Esophagus mucosa (tissue), 1 donor: ENCODE data around the gene UBL4A. TPM values are rescaled to one million over a fixed set of nuclear protein-coding genes. Genes with fewer than 3 reads are reported as not detected.

Source experiments
- ATAC-seq: fragments of 200-7000 bp; cut with Tn5 transposase; one replicate; pipeline ENCODE4 v1.9.1; 2020
- total RNA-seq: library from RNA; stranded (reverse); gene quantifications from one replicate; pipeline ENCODE4 v1.2.4, GENCODE V29; 2023
- donor health status: DM: yes; HTN: yes; CAD: no.

The UBL4A gene
- total RNA-seq = 32.3 TPM

DNA sequence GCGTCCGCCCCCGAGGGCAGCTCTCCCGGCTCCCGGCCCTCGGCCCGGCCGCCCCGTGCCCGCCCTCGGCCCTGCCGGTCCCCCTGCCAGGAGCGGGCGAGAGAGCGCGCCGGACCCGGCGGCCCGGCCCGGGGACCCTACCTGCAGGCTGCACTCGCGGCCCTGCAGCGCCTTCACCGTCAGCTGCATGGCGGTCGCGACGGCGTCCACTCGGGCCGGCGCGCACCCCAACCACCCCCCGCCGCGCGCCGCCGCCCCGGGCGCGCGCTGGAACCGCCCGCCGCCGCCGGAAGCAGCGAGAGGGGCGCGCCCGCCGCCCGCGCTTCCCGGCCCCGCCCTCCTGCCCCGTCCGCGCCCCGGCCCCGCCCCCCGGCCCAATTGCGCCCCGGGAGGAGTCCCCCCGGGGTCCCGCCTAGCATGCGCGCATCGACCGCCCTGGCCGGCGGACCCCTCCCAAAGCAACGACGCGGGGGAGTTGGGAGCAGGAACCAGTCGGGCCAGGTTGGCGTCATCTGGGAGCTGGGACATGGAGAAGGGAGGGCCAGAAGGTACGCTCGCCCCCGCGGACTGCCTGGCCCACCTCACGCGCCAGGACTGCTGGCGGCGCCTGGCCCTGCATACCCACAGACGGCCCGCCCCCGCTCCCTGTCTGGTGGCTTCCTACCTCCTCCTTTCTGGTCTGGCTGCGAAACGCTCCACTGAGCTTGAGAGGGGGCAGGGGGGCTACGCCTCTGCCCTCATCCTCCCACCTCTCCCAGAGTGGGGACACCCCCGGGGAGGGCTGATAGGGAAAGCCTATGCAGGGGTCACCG lies at the start of gene UBL4A:
Gene UBL4A (minus strand): TSS at position 220 of the 812 bp plus-strand sequence. CDS start 31 bp downstream, at position 189.
- peak; percentile 35 for ATAC-seq

DNA sequence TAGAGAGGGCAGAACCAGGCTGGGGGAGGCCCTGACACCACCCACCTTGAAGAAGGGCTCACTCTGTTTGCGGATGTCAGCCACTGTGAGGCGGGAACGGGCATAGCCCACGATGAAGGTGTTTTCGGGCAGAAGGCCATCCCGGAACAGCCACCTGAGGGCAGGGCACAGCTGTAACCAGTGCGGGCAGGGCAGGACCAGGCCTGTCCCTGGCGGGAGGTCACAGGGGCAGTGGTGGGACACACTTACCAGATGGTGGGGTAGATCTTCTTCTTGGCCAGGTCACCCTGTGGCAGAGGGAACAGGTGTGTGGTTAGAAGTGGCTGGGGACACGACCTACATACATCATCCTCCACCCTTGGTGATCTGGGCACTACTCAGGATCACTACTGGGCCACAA lies 49.5 kb upstream of the UBL4A start:
- no peak for ATAC-seq

DNA sequence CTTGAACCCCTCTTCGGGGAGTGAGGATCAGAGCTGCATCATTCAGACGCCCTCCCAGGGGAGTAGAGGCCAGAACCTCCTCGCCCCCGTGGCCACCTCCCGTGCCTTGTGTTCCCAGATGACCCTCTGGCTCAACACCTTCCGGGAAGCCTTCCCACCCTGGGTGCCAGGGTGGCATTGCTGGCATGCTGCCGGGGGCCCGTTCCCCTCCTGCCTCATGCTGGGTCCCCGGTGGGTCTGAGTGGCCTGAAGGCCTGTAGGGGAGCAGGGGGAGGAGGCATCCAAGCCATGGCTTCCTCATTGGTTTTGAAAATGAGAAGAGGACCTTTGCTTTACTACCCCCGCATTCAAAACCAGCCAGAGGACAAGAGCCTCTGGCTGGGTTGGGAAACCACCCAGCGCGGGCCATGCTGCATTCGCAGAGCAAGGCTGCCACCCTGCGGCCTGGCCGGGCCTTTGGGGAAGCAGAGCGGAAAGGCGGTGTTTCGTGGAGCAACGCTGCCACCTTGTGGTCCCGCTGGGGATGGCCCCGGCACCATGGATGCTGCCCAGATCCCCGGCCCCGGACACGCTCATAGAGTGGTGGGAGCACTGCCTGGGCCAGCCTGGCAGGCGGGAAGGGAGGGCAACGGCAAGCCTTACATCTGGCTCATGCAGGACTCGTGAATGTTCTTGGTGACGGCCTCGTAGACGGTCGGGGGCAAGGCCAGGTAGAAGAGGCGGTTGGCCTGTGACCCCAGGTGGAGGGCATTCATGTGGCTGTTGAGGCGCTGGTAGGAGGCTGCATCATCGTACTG lies 48.3 kb upstream of the UBL4A start:
- ATAC-seq = peak; percentile 94

DNA sequence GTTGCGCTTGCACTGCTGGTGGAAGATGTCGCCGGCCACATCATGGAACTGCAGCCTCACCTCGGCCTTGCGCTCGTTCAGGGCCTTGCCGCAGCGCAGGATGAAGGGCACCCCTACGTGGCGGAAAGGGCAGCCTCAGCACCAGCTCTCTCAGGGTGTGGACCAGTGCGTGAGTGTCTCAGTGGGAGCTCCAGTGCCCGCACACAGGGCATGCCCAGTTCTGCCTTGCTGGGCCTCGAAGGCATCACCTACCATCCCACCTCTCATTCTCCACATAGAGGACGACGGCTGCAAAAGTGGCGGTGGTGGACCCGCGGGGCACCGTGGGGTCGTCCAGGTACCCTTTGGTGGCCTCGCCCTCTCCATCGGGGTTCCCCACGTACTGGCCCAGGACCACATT lies 46.3 kb upstream of the UBL4A start:
- no peak for ATAC-seq

- ATAC-seq = no peak
Measured at GRCh38 chrX:154531626-154532025, 45.2 kb upstream of the UBL4A start.

DNA sequence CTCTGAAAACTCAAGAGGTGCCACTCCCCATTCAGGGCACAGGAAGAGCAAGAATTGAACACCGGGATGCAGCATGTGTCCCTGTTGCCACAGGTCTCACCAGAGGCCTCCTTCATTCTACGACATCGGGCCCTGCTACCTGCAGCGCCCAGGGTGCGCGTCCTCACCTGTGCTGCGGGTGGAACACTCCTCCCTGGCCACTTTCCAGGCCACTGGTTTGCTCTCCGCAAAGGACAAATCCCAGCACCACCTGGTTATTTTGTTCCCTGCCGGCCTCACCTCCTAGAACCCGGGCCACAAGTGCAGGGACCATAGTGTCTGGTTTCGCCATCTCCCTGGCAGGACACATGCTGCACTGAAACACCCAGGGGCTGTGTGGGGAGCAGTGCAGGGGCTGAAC lies 43.9 kb upstream of the UBL4A start:
- no peak for ATAC-seq

GRCh38 chrX:154529206-154529612 lies 42.8 kb upstream of the UBL4A start:
- ATAC-seq = no peak

GRCh38 chrX:154526901-154527675 lies 40.7 kb upstream of the UBL4A start:
- peak; percentile 83 for ATAC-seq

- peak; percentile 37 for ATAC-seq
Measured at GRCh38 chrX:154525606-154526490, 39.4 kb upstream of the UBL4A start.

GRCh38 chrX:154519389-154519788 lies 33.0 kb upstream of the UBL4A start:
- no peak for ATAC-seq

DNA sequence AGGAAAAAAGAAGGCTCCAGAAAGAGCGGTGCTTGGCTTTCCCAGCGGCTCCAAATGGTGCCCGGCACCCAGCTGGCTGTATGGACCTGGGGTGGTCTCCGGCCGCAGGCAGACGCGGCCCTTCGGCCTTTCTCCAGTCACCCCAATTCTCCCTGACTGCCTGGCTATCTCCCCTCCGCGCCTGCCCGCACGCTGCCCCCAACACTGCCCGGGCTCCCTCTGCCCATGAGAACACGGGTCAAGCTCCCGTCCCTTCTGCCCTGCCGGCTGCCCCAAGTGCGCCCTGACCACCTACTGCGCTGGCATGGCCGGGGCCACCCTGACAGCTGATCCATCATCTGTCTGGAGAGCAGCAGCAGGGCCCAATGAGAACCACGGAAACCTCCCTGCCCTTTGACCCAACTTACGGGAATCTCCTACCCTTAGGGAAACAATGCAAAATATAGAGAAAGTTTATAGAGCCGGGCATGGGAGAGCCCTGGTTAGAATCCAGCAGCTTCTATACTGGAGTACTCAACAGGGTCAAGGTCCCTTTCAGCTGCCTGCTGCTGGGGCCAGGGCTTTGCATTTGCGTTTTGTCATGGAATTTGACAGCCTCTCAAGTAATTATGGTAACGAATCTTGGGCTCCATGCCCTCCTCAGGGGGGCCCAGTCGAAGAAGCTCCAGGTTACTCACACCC lies 30.8 kb upstream of the UBL4A start:
- ATAC-seq = no peak

GRCh38 chrX:154516656-154517100 lies 30.3 kb upstream of the UBL4A start:
- ATAC-seq = peak; percentile 2

DNA sequence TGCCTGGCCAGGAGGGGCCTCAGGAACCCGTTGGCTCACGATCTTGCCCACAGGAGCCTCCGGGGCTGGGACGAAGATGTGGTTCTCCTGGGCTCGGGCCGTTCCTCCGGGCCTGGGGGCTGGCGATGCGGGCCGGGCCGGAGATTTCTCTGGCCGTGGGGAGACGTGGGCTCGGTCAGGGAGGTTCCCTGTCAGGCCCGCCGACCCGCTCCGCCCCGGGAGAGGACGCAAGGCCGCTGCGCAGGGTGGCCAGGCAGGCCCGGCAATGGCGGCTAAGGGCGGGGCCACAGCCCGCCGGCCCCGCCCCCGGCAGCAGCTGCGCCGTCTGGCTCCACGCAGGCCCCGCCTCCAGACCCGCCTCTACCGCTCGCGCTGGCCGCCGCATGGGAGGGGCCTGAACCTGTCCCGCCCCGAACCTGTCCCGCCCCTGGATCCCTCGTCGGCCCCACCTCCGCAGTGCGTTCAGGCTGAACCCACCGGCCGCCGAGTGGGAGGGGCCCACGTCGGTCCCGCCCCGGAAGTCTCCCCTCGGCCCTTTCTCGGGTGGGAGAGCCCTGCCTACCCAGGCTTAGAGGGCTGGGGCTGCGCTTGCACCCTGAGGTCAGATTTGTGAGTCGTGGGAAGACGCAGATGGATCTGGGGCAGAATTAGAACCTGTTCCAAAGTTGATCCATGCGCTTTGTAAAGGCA lies 29.7 kb upstream of the UBL4A start, which contains the start of gene FAM3A:
Gene FAM3A (minus strand): TSS at position 267 of the 690 bp plus-strand sequence. CDS start 460 bp downstream, outside the sequence.
- peak; percentile 99 for ATAC-seq

- peak; percentile 5 for ATAC-seq
Measured at GRCh38 chrX:154515090-154515965, 28.9 kb upstream of the UBL4A start.

DNA sequence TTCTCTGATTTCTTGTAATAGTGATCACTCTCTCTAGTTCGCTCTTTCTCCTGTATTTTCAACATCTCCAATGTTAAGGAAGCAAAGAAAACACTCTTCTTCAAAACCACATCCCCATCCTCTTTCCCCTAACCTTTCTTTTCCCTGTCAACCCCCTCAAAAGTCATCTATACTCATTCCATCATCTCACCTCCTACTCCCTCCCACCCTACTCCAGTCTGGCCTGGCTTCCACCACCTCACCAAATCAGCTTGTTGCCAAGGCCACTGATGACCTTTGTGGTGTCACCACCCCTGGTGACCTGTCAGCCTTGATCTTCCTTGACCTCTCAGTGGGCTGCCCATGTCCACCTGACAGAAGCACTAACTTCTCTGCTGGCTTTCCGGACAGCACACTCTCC lies 27.3 kb upstream of the UBL4A start:
- no peak for ATAC-seq

DNA sequence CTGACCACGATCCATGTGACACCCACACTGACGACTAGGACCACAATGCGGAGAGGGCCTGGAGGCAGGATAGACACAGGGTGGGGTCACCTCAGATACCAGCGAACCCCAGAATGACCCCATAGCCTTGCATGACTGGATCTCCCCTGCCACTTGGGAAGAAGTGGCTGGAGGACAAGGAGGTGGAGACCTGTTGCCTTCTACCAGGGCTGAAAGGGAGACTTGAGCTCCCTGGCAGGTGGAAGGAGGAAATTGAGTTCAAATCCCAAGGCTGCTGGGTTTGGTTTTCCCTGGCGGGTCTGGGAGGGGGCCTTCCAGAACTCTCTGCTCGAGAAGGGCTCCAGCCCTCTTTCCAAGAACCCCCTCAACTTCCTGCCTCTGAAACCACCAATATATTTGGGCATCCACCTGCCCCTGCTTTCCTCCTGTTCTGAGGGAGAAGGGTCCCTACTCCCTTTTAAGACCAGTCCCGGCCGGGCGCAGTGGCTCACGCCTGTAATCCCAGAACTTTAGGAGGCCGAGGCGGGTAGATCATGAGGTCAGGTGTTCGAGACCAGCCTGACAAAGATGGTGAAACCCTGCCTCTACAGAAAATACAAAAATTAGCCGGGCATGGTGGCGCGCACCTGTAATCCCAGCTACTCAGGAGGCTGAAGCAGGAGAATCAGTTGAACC lies 26.6 kb upstream of the UBL4A start:
- ATAC-seq = no peak

DNA sequence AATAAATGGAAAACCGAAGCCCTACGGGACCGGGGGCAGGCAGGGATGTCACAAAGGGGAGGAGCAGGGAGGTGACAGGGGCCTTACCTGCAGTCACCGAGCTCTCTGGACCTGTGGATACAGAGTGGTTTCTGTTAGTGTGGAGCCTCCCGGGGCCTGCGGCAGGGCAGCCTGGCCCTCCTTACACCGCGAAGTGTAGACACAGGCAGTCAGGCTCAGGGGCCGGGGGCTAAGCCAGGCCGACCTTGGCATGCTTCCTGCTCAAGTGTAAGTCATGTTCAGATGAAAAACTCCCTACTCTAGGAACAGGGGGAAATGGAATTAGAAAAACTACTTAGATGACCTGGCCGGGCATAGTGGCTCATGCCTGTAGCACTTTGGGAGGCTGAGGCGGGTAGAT lies 25.3 kb upstream of the UBL4A start:
- ATAC-seq = no peak

GRCh38 chrX:154509455-154509854 lies 23.0 kb upstream of the UBL4A start:
- ATAC-seq = no peak

GRCh38 chrX:154508384-154508745 lies 21.9 kb upstream of the UBL4A start:
- ATAC-seq = no peak
